H1 (cell line): ENCODE results near the gene KAT2A. TPM values are rescaled to one million over a fixed set of nuclear protein-coding genes. Genes with fewer than 3 reads are reported as not detected.

Source experiments
- BACH1 ChIP-seq: IDR thresholded peaks from 2 replicates; pipeline ENCODE4 v1.6.1; 2012; ENCODE audit warnings: low read length, improper control_type of control experiment
- CBX8 ChIP-seq: fragments of 300-800, 300-1000 bp; sonication (generic); IDR thresholded peaks from 2 replicates; pipeline ENCODE4 v1.7.1; 2016; ENCODE audit warnings: low read depth, low read length, borderline replicate concordance
- CHD2 ChIP-seq: IDR thresholded peaks from 2 replicates; pipeline ENCODE4 v1.6.1; 2012; ENCODE audit warnings: low read length, improper control_type of control experiment
- CHD7 ChIP-seq: fragments of 300-600 bp; sonication (generic); IDR thresholded peaks from 2 replicates; pipeline ENCODE4 v1.7.1; 2012; ENCODE audit warnings: low read length, moderate library complexity, mild to moderate bottlenecking, inconsistent platforms; ENCODE audit not compliant: insufficient replicate concordance
- CREB1 ChIP-seq: IDR thresholded peaks from 2 replicates; pipeline ENCODE4 v1.6.1; 2012; ENCODE audit warnings: inconsistent platforms
- EGR1 ChIP-seq: IDR thresholded peaks from 2 replicates; pipeline ENCODE4 v1.6.1; 2011; ENCODE audit warnings: low read depth, low read length, borderline replicate concordance
- RBBP5 ChIP-seq: IDR thresholded peaks from 2 replicates; pipeline ENCODE4 v1.7.1; 2012; ENCODE audit warnings: low read depth, mild to moderate bottlenecking, inconsistent platforms, low read length, moderate library complexity, borderline replicate concordance
- RXRA ChIP-seq: IDR thresholded peaks from 2 replicates; pipeline ENCODE4 v1.6.1; 2011; ENCODE audit warnings: low read depth, mild to moderate bottlenecking, low read length, moderate library complexity; ENCODE audit not compliant: insufficient read depth
- TAF1 ChIP-seq: IDR thresholded peaks from 2 replicates; pipeline ENCODE4 v1.6.1; 2011; ENCODE audit warnings: mild to moderate bottlenecking, low read depth, low read length
- polyA plus RNA-seq, 7 experiments: library from polyadenylated mRNA; depleted of rRNA in 3 of 7; stranded (reverse) in 5 of 7; unstranded in 2 of 7; fragments of >200 nt in 5 of 7; fragments of 200-250 nt in 2 of 7; gene quantifications; 1 replicate in 5 of 7; 2 replicates in 1 of 7; 4 replicates in 1 of 7; pipeline versions ENCODE4 v1.2.1 to v1.2.3, GENCODE V29; 2011 to 2013; ENCODE audit warnings: missing spikeins in 2 of 7, mixed read lengths in 2 of 7
- total RNA-seq: library from RNA; stranded (reverse); fragmentation: NEBNext Ultra II Directional; extraction: Animal tissue kit (Norgen Biotek cat#: 25700); gene quantifications from 2 replicates; pipeline ENCODE4 v1.2.1, GENCODE V29; 2021

KAT2A gene
- total and polyA plus RNA-seq, 2 of the 8 experiments (the other 6 are each of a cell fraction or from before 2014, with no cell fraction given), result 34.2 to 40.1 TPM

GRCh38 chr17:42076797-42077559, 44.2 kb downstream of the KAT2A start (continued):
- TF ChIP-seq CHD7 (no peak), BACH1 (no peak), RBBP5 (no peak), TAF1 (no peak), EGR1 (no peak), CREB1 (no peak), RXRA (no peak), CHD2 (no peak), CBX8 (no peak)
